Left ventricle myocardium inferior (tissue), 1 donor: Measurements from ENCODE around the gene GNAQ. TPM values are rescaled to one million over a fixed set of nuclear protein-coding genes. Genes with fewer than 3 reads are reported as not detected.
"Not testable (repeated sequence)": the region's sequence is repeated elsewhere in the genome, so short reads cannot be mapped to it uniquely, and the experiment has no call there.

Source experiments
- DNase-seq: peaks from one replicate; pipeline ENCODE4 v3.0.0-alpha.2; 2020
- H3K27ac ChIP-seq: fragments of 200-600 bp; replicated peaks from 2 replicates; pipeline ENCODE4 v1.8.0; 2021
- H3K27me3 ChIP-seq: fragments of 200-600 bp; 2 replicates; pipeline ENCODE4 v1.8.0; 2021; ENCODE audit warnings: low read depth
- H3K36me3 ChIP-seq: fragments of 200-600 bp; 2 replicates; pipeline ENCODE4 v1.8.0; 2021
- H3K4me1 ChIP-seq: fragments of 200-600 bp; 2 replicates; pipeline ENCODE4 v1.8.0; 2021
- H3K4me3 ChIP-seq: fragments of 200-600 bp; 2 replicates; pipeline ENCODE4 v1.8.0; 2021; ENCODE audit warnings: mild to moderate bottlenecking, moderate library complexity
- H3K9me3 ChIP-seq: fragments of 200-600 bp; replicated peaks from 2 replicates; pipeline ENCODE4 v1.8.0; 2021
- CTCF ChIP-seq: fragments of 200-600 bp; IDR thresholded peaks from 2 replicates; pipeline ENCODE4 v1.8.0; 2021; ENCODE audit warnings: antibody characterized with exemption, mild to moderate bottlenecking, borderline replicate concordance
- intact Hi-C: fragments of 100-400 bp; cut with micrococcal nuclease; formaldehyde crosslinking; loops from one replicate; pipeline ENCODE4 v1.11.0; 2022
- total RNA-seq: library from RNA; stranded (reverse); fragmentation: NEBNext Ultra II Directional; extraction: Animal tissue kit (Norgen Biotek cat#: 25700); gene quantifications from one replicate; pipeline ENCODE4 v1.2.1, GENCODE V29; 2021
- donor health status: DM: no; HTN: yes; CAD: no; lungs with severe emphysema.

Gene GNAQ
- total RNA-seq, 1 donor from 2014 or later = 15.2 TPM

- Histone ChIP-seq H3K27me3 (no peaks in the 10 kb centered on the region), H3K27ac (no peak overlapping the region), H3K9me3 (no peaks in the 10 kb centered on the region), H3K4me1 (peaks cover 33% of the 10 kb centered on the region), H3K36me3 (no peaks in the 10 kb centered on the region), H3K4me3 (no peak overlapping the region)
- DNase-seq = no peak
- TF ChIP-seq CTCF = no peak
- intact Hi-C loops = no loop called here
Measured at GRCh38 chr9:77879437-77879943, 152.1 kb downstream of the GNAQ start.

- H3K27me3 ChIP-seq, intact Hi-C loops, DNase-seq, H3K4me3 ChIP-seq, H3K36me3 ChIP-seq, H3K27ac ChIP-seq, H3K9me3 ChIP-seq: not testable (repeated sequence)
- H3K4me1 ChIP-seq = peaks cover 26% of the 10 kb centered on the region
Measured at GRCh38 chr9:77878793-77879192, 152.8 kb downstream of the GNAQ start.

GRCh38 chr9:77877976-77878375 lies 153.6 kb downstream of the GNAQ start:
- peaks cover 18% of the 10 kb centered on the region for H3K4me1 ChIP-seq
- DNase-seq = no peak
- no peak overlapping the region for H3K27ac ChIP-seq
- intact Hi-C loops = no loop called here
- H3K36me3 ChIP-seq = no peaks in the 10 kb centered on the region
- no peak overlapping the region for H3K4me3 ChIP-seq
- no peaks in the 10 kb centered on the region for H3K9me3 ChIP-seq
- TF ChIP-seq CTCF = no peak
- H3K27me3 ChIP-seq = no peaks in the 10 kb centered on the region

GRCh38 chr9:77876590-77876989 lies 155.0 kb downstream of the GNAQ start:
- Histone ChIP-seq H3K9me3 (no peaks in the 10 kb centered on the region), H3K27me3 (no peaks in the 10 kb centered on the region), H3K4me3 (no peak overlapping the region), H3K36me3 (no peaks in the 10 kb centered on the region), H3K27ac (peak overlapping the region; percentile 28), H3K4me1 (peaks cover 15% of the 10 kb centered on the region)
- intact Hi-C loops = no loop called here
- DNase-seq = no peak
- TF ChIP-seq CTCF = no peak

GRCh38 chr9:77876091-77876490 lies 155.5 kb downstream of the GNAQ start:
- peak overlapping the region; percentile 28 for H3K27ac ChIP-seq
- no peak for DNase-seq
- H3K36me3 ChIP-seq = no peaks in the 10 kb centered on the region
- intact Hi-C loops = no loop called here
- H3K9me3 ChIP-seq = no peaks in the 10 kb centered on the region
- H3K4me1 ChIP-seq = peaks cover 15% of the 10 kb centered on the region
- no peak for TF ChIP-seq CTCF
- no peak overlapping the region for H3K4me3 ChIP-seq
- no peaks in the 10 kb centered on the region for H3K27me3 ChIP-seq

- Histone ChIP-seq H3K27me3 (no peaks in the 10 kb centered on the region), H3K36me3 (no peaks in the 10 kb centered on the region), H3K9me3 (no peaks in the 10 kb centered on the region), H3K27ac (no peak overlapping the region), H3K4me1 (peaks cover 15% of the 10 kb centered on the region), H3K4me3 (no peak overlapping the region)
- intact Hi-C loops = no loop called here
- no peak for DNase-seq
- TF ChIP-seq CTCF = no peak
Measured at GRCh38 chr9:77872863-77873262, 158.7 kb downstream of the GNAQ start.
